Psoas muscle (tissue), 8 donors: ENCODE results near the gene XPO1. TPM values are rescaled to one million over a fixed set of nuclear protein-coding genes. Genes with fewer than 3 reads are reported as not detected.

ENCODE experiments used
- ATAC-seq, 4 donors: fragments of 200-7000 bp; cut with Tn5 transposase; one replicate each; pipeline ENCODE4 v1.9.1; 2020; ENCODE audit warnings: moderate library complexity in 3 of 4, mild to moderate bottlenecking in 2 of 4
- DNase-seq, 2 donors: peaks; one replicate each; pipeline ENCODE4 v3.0.0-alpha.2; 2020
- H3K27ac ChIP-seq: fragments of 200-600 bp; one replicate; pipeline ENCODE4 v1.8.0; 2022
- H3K27me3 ChIP-seq, 3 donors: fragments of 200-600 bp in 1 of 3; one replicate each; pipeline versions ENCODE4 v1.6.1 to v1.8.0; 2013 to 2022; ENCODE audit warnings: low read length in 2 of 3, mild to moderate bottlenecking in 2 of 3, moderate library complexity in 1 of 3; ENCODE audit not compliant: insufficient read depth in 3 of 3
- H3K36me3 ChIP-seq, 2 donors: fragments of 200-600 bp in 1 of 2; one replicate each; pipeline versions ENCODE4 v1.6.1 to v1.8.0; 2013 to 2022; ENCODE audit warnings: low read depth in 1 of 2, mild to moderate bottlenecking in 1 of 2, moderate library complexity in 1 of 2; ENCODE audit not compliant: insufficient read depth in 1 of 2
- H3K4me1 ChIP-seq: fragments of 200-600 bp; one replicate; pipeline ENCODE4 v1.8.0; 2022
- H3K4me3 ChIP-seq: fragments of 200-600 bp; one replicate; pipeline ENCODE4 v1.8.0; 2022; ENCODE audit warnings: mild to moderate bottlenecking
- H3K9me3 ChIP-seq: fragments of 200-600 bp; one replicate; pipeline ENCODE4 v1.8.0; 2022
- CTCF ChIP-seq: fragments of 200-600 bp; IDR thresholded peaks from one replicate; pipeline ENCODE4 v1.8.0; 2022; ENCODE audit warnings: antibody characterized with exemption
- WGBS, 3 donors: extraction: QIAGEN DNeasy Blood & Tissue Kit; methylation state at CpG; one replicate each; pipeline versions ENCODE4 v1.1.6 to v1.1.7; 2013; 5-methylcytosine and 5-hydroxymethylcytosine counted together
- intact Hi-C, 2 donors: fragments of 100-400 bp; cut with DNase I; formaldehyde crosslinking; loops; one replicate each; pipeline versions ENCODE4 v1.11.0 to v1.14.2; 2022
- polyA plus RNA-seq, 3 donors: library from polyadenylated mRNA; stranded (reverse); fragments of 200-250 nt; gene quantifications; one replicate each; pipeline ENCODE4 v1.2.3, GENCODE V29; 2013
- total RNA-seq, 4 donors: library from RNA; stranded (reverse); fragmentation: NEBNext Ultra II Directional in 2 of 4; extraction: Animal tissue kit (Norgen Biotek cat#: 25700) in 2 of 4; gene quantifications; one replicate each; pipeline versions ENCODE4 v1.2.1 to v1.2.4, GENCODE V29; 2021 to 2023
- donor health status: healthy with polysubstance abuse.
- donor health status: DM: no; HTN: no; CAD: no; lungs with moderate emphysema.
- donor health status: Bipolar disorder and iron deficiency.
- donor health status: healthy.
- donor health status: DM: yes; HTN: yes; CAD: no.
- donor health status: DM: no; HTN: no; CAD: no.
- donor health status: DM: no; HTN: no; CAD: no.
- donor health status: DM: yes; HTN: yes; CAD: no.

XPO1 gene
- total and polyA plus RNA-seq, 7 donors, result 33.5 to 108 (median 58.1) TPM

DNA sequence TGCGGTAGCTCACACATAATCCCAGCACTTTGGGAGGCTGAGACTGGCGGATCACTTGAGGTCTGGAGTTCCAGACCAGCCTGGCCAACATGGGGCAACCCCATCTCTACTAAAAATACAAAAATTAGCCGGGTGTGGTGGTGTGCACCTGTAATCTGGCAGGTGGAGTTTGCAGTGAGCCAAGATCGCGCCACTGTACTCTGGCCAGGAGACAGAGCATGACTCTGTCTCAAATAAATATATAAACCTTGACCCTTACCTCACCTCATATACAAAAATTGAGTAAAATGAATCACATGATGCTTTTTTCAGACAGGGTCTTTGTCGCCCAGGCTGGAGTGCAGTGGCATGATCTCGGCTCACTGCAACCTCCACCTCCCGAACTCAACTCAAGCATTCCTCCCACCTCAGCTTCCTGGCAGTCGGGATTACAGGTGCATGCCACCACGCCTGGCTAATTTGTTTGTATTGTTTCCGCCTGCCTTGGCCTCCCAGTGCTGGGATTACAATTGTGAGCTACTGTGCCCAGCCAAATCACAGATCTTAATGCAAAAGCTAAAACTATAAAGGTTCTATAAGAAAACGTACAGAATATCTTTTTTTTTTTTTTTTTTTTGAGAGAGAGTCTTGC lies 25.3 kb downstream of the XPO1 start:
- DNase-seq (no peak), ATAC-seq (no peak)
- Histone ChIP-seq H3K9me3 (no peaks in the 10 kb centered on the region), H3K4me1 (no peaks in the 10 kb centered on the region), H3K27me3 (no peaks in the 10 kb centered on the region), H3K4me3 (no peak overlapping the region), H3K36me3 (peaks cover 0 to 84% of the 10 kb centered on the region in 2 donors), H3K27ac (no peak overlapping the region)
- intact Hi-C loops, result no loop called here
- 88 to 89% (median 88%) methylated on average over 12 of the region's 12 CpGs for WGBS, 3 donors
- TF ChIP-seq CTCF, result no peak

GRCh38 chr2:61510674-61511671 lies 27.2 kb downstream of the XPO1 start:
- H3K4me1 ChIP-seq, result no peaks in the 10 kb centered on the region
- H3K4me3 ChIP-seq, result no peak overlapping the region
- H3K27ac ChIP-seq, result no peak overlapping the region
- no peaks in the 10 kb centered on the region for H3K27me3 ChIP-seq
- intact Hi-C loops, result no loop called here
- 93 to 95% (median 94%) methylated on average over 19 of the region's 19 CpGs for WGBS, 3 donors
- ATAC-seq, result no peak
- no peaks in the 10 kb centered on the region for H3K9me3 ChIP-seq
- no peak for DNase-seq
- no peak for TF ChIP-seq CTCF
- peaks cover 0 to 65% of the 10 kb centered on the region in 2 donors for H3K36me3 ChIP-seq

DNA sequence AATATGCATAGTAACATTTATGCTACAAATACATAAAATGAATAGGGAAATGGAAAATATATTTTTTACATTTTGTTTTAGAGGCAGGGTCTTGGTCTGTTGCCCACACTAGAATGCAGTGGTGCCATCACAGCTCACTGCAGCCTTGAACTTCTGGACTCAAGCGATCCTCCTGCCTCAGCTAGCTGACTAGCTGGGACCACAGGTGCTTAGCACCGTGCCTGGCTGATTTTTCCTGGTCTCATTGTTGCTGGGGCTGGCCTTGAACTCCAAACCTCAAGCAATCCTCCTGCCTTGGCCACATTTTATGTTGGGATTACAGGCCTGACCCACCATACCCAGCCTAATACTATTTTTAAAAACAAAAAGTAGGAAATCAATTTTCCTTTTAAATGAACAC lies 33.2 kb downstream of the XPO1 start:
- DNase-seq (no peak), ATAC-seq (no peak)
- H3K4me3 ChIP-seq, result no peak overlapping the region
- no peaks in the 10 kb centered on the region for H3K4me1 ChIP-seq
- WGBS, 3 donors, result 84 to 97% (median 96%) methylated on average over 2 of the region's 2 CpGs
- no peaks in the 10 kb centered on the region for H3K9me3 ChIP-seq
- TF ChIP-seq CTCF, result no peak
- intact Hi-C loops, result no loop called here
- no peak overlapping the region for H3K27ac ChIP-seq
- H3K36me3 ChIP-seq, result peaks cover 0 to 62% of the 10 kb centered on the region in 2 donors
- no peaks in the 10 kb centered on the region for H3K27me3 ChIP-seq

GRCh38 chr2:61499060-61499459 lies 39.1 kb downstream of the XPO1 start:
- H3K27me3 ChIP-seq, result no peaks in the 10 kb centered on the region
- no peak overlapping the region for H3K4me3 ChIP-seq
- H3K4me1 ChIP-seq, result no peaks in the 10 kb centered on the region
- ATAC-seq (no peak), DNase-seq (no peak)
- no peak overlapping the region for H3K27ac ChIP-seq
- peaks cover 0 to 97% of the 10 kb centered on the region in 2 donors for H3K36me3 ChIP-seq
- intact Hi-C loops, result no loop called here
- H3K9me3 ChIP-seq, result no peaks in the 10 kb centered on the region
- no peak for TF ChIP-seq CTCF
- WGBS, 3 donors, result 96 to 99% (median 98%) methylated on average over 2 of the region's 2 CpGs
